ENCODE measurements around the gene RASGRF1. TPM values are rescaled to one million over a fixed set of nuclear protein-coding genes. Genes with fewer than 3 reads are reported as not detected.
A peak's percentile ranks its signal among the peaks of the same experiment; 100 is the strongest.

The RASGRF1 gene
- total and polyA plus RNA-seq, 2 donors (not counting 1 experiment from before 2014, with no cell fraction given) = 1.0 to 9.4 TPM

DNA sequence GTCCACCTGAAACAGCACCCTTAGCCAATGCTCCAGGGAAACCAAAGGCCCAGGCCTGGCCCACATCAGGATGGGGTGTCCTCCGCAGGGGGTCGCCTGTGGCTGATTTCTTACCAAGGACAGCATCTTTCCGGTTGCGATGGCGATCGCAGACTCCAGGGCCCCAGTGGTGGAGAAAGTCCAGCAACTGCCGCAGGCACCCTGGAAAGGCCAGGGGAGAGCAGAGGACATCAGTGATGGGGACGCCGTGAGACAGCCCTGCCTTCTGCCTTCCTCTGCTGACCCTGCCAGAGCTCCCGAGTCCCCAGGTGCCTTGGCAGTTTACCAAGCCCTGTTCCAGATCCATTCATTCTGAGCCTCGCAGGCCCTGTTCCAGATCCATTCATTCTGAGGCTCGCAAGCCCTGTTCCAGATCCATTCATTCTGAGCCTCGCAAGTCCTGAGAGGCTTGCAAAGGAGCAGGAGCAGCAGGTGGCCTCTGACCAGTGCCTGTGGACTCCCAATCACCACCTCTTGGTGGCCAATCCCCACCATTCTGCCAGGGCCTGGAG is 158.2 kb downstream of the RASGRF1 start:
- no peaks in the 10 kb centered on the region for H3K27me3 ChIP-seq (replicated peaks in 1 of 4; ENCODE audit: control extremely low read depth in 1 of 4, control insufficient read depth in 3 of 4, insufficient read depth in 4 of 4, low read length in 3 of 4)
- ATAC-seq (ENCODE audit: low read depth) (no peak), DNase-seq (no peak)
- H3K36me3 ChIP-seq (replicated peaks in 1 of 2; ENCODE audit: control extremely low read depth in 1 of 2, control insufficient read depth in 1 of 2, extremely low read depth in 1 of 2, insufficient read depth in 2 of 2, low read length in 1 of 2) = peaks cover 1 to 83% of the 10 kb centered on the region in 2 experiments
- H3K4me2 ChIP-seq (replicated peaks; ENCODE audit: low read depth, low read length, poor library complexity, severe bottlenecking) = no peak overlapping the region
- TF ChIP-seq EZH2 (IDR thresholded peaks at IDR 0.05; ENCODE audit: borderline replicate concordance, insufficient read depth, low read depth, low read length, poor library complexity, severe bottlenecking) = no peak
- TF ChIP-seq, protein P1, sequence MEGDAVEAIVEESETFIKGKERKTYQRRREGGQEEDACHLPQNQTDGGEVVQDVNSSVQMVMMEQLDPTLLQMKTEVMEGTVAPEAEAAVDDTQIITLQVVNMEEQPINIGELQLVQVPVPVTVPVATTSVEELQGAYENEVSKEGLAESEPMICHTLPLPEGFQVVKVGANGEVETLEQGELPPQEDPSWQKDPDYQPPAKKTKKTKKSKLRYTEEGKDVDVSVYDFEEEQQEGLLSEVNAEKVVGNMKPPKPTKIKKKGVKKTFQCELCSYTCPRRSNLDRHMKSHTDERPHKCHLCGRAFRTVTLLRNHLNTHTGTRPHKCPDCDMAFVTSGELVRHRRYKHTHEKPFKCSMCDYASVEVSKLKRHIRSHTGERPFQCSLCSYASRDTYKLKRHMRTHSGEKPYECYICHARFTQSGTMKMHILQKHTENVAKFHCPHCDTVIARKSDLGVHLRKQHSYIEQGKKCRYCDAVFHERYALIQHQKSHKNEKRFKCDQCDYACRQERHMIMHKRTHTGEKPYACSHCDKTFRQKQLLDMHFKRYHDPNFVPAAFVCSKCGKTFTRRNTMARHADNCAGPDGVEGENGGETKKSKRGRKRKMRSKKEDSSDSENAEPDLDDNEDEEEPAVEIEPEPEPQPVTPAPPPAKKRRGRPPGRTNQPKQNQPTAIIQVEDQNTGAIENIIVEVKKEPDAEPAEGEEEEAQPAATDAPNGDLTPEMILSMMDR (IDR thresholded peaks at IDR 0.05) = no peak
- peaks cover 19% of the 10 kb centered on the region for H3K4me1 Mint-ChIP-seq
- no peaks in the 10 kb centered on the region for H3K9me3 Mint-ChIP-seq (ENCODE audit: insufficient read depth)
- peaks cover 19 to 21% of the 10 kb centered on the region in 2 donors for H3K4me1 ChIP-seq (ENCODE audit: control insufficient read depth in 2 of 2, insufficient read depth in 2 of 2, low read length in 2 of 2)
- H3K9me3 ChIP-seq (ENCODE audit: control extremely low read depth in 1 of 3, control insufficient read depth in 2 of 3, insufficient read depth in 1 of 3, low read length in 2 of 3) = peaks cover 0 to 4% (median 0%) of the 10 kb centered on the region in 3 donors
- H4K20me1 ChIP-seq (ENCODE audit: control insufficient read depth, insufficient read depth, low read length, poor library complexity, severe bottlenecking) = peaks cover 8% of the 10 kb centered on the region
- H3K27ac ChIP-seq (ENCODE audit: low read length in 2 of 2) = no peak overlapping the region
- intact Hi-C loops (cut with micrococcal nuclease) = no loop called here
- H3K9ac ChIP-seq (ENCODE audit: low read length) = no peak overlapping the region
- peaks cover 21% of the 10 kb centered on the region for H3K79me2 ChIP-seq (ENCODE audit: control insufficient read depth, insufficient read depth, low read length)
- 98% methylated on average over 13 of the region's 13 CpGs for WGBS (ENCODE audit: insufficient coverage)
- H3K27ac Mint-ChIP-seq = peak overlapping the region; percentile 68
- H2AFZ ChIP-seq (ENCODE audit: insufficient read depth, low read depth, low read length, poor library complexity, severe bottlenecking) = no peak overlapping the region
- ChIA-PET CTCF (no interaction called here), POLR2A (no interaction called here)
- no peak overlapping the region for H3K4me3 Mint-ChIP-seq
- H3K4me3 ChIP-seq (ENCODE audit: control extremely low read depth in 1 of 5, extremely low read depth in 1 of 5, insufficient read depth in 1 of 5, low read depth in 2 of 5, low read length in 4 of 5) = no peak overlapping the region
- no peaks in the 10 kb centered on the region for H3K27me3 Mint-ChIP-seq

DNA sequence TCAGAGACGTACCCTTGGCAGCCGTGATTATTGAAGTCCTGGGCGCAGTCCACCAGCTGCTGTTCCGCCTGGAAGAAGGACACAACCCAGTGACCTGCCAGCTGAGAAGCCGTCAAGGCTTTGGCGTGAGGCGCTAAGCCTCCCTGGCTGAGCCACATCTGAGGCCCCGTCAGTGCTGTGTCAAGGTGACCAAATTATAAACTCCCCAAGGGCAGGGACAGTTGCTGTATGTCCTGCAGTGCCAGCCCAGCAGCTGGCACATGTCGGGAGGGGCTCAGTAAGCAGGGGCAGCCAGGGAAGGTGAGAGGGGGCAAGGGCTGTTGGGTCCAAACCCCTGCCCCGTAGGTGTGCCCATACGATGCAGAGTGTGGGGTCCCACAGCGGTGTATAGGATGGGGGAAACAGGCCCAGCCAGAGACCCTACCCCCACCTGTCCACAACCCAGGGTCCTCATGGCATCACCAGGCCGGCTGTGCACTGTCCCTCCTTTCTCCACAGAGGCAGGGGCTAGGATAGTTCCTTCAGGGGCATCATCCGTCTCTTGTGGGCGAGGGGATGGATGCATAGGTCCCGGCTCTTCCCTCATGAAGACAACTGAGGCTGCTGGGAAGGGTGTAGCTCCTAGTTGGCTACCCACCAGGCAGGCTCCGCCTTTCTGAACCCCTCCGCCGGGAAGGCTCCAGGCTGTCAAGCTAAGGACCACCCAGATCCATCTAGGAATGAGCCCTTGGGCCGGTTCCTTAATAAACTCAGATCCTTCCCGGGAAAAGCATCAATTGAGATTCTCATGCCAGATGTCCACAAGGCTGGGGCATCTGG is 158.9 kb downstream of the RASGRF1 start:
- Histone ChIP-seq H3K27ac (ENCODE audit: low read length in 2 of 2) (no peak overlapping the region), H3K4me2 (replicated peaks; ENCODE audit: low read depth, low read length, poor library complexity, severe bottlenecking) (no peak overlapping the region), H3K79me2 (ENCODE audit: control insufficient read depth, insufficient read depth, low read length) (peaks cover 15% of the 10 kb centered on the region), H3K9me3 (ENCODE audit: control extremely low read depth in 1 of 3, control insufficient read depth in 2 of 3, insufficient read depth in 1 of 3, low read length in 2 of 3) (no peaks in the 10 kb centered on the region), H3K27me3 (replicated peaks in 1 of 4; ENCODE audit: control extremely low read depth in 1 of 4, control insufficient read depth in 3 of 4, insufficient read depth in 4 of 4, low read length in 3 of 4) (no peaks in the 10 kb centered on the region), H3K4me3 (ENCODE audit: control extremely low read depth in 1 of 5, extremely low read depth in 1 of 5, insufficient read depth in 1 of 5, low read depth in 2 of 5, low read length in 4 of 5) (no peak overlapping the region), H3K4me1 (ENCODE audit: control insufficient read depth in 2 of 2, insufficient read depth in 2 of 2, low read length in 2 of 2) (peaks cover 12 to 14% of the 10 kb centered on the region in 2 donors), H3K36me3 (replicated peaks in 1 of 2; ENCODE audit: control extremely low read depth in 1 of 2, control insufficient read depth in 1 of 2, extremely low read depth in 1 of 2, insufficient read depth in 2 of 2, low read length in 1 of 2) (peaks cover 3 to 83% of the 10 kb centered on the region in 2 experiments), H4K20me1 (ENCODE audit: control insufficient read depth, insufficient read depth, low read length, poor library complexity, severe bottlenecking) (peaks cover 9% of the 10 kb centered on the region), H2AFZ (ENCODE audit: insufficient read depth, low read depth, low read length, poor library complexity, severe bottlenecking) (no peak overlapping the region), H3K9ac (ENCODE audit: low read length) (no peak overlapping the region)
- Mint-ChIP-seq H3K27ac (peak overlapping the region; percentile 74), H3K9me3 (ENCODE audit: insufficient read depth) (no peaks in the 10 kb centered on the region), H3K4me1 (peaks cover 15% of the 10 kb centered on the region), H3K4me3 (no peak overlapping the region), H3K27me3 (no peaks in the 10 kb centered on the region)
- intact Hi-C loops (cut with micrococcal nuclease) = no loop called here
- TF ChIP-seq EZH2 (IDR thresholded peaks at IDR 0.05; ENCODE audit: borderline replicate concordance, insufficient read depth, low read depth, low read length, poor library complexity, severe bottlenecking) = no peak
- TF ChIP-seq, protein P1 (IDR thresholded peaks at IDR 0.05) = no peak
- POLR2A ChIA-PET = no interaction called here
- ATAC-seq (ENCODE audit: low read depth) = no peak
- no peak for DNase-seq
- CTCF ChIA-PET = interaction anchor here (1.1 to 1.3 kb wide), 2 partner anchors 22 to 48 kb away, joined by 3 to 4 read pairs; no protein-coding TSS in a partner anchor
- 90% methylated on average over 16 of the region's 21 CpGs for WGBS (ENCODE audit: insufficient coverage)

Data from B cell (primary cell).